GM19023 (cell line): ENCODE results near the gene AGTR1.

Experiments
- ATAC-seq: cut with Tn5 transposase; IDR thresholded peaks from one replicate; pipeline ENCODE4 v1.9.1; 2021; ENCODE audit warnings: mild to moderate bottlenecking, moderate library complexity; ENCODE audit not compliant: unreplicated experiment

AGTR1 gene

DNA sequence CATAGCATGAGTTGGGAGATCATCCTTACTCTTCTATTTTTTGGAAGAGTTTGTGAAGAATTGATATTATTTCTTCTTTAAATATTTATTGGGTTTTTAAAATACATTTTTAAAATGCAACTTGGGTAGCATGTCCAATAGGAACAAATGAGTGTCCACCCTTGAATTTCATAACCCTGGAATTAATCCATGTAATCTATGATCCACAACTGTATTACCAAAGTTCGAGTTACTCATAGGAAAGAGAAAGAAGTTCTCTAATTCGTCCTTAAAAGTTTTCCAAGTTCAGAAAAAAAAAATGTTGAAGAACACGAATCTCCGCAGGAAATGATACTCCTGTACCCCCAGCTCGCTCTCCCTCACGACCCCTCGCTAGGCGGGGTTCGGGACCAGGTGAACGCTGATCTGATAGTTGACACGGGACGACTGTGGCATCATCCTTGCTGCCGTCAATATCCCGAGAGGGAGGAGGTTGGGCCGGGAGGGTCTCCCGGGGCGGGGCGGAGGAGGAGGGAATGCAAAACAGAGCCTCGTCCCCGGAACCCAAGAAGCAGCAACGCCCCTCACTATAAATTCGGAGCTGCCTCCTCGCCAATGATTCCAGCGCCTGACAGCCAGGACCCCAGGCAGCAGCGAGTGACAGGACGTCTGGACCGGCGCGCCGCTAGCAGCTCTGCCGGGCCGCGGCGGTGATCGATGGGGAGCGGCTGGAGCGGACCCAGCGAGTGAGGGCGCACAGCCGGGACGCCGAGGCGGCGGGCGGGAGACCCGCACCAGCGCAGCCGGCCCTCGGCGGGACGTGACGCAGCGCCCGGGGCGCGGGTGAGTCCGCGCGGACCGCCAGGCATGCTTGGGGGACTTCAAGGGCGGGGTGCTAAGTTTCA lies at the start of gene AGTR1:
AGTR1 (plus strand) TSS at position 598 of the 884 bp plus-strand sequence. CDS start 43,133 bp downstream, outside the sequence.
- no peak for ATAC-seq

- no peak for ATAC-seq
These were observed 48.9 kb upstream of the AGTR1 start for GRCh38 chr3:148648685-148649352.

- no peak for ATAC-seq
These were observed 46.2 kb upstream of the AGTR1 start for GRCh38 chr3:148651549-148651948.

DNA sequence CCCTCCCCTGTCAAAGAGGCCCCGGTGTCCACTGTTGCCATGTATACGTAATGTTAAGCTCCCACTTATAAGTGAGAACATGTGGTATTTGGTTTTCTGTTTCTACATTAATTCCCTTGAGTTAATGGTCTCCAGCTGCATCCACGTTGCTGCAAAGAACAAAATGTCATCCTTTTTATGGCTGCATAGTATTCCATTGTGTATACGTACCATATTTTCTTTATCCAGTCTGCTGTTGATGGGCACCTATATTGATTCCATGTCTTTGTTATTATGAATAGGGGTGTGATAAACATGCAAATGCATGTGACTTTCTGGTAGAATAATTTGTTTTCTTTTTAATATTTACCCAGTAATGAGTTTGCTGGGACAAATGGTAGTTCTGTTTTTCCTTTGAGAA lies 43.3 kb upstream of the AGTR1 start:
- no peak for ATAC-seq

DNA sequence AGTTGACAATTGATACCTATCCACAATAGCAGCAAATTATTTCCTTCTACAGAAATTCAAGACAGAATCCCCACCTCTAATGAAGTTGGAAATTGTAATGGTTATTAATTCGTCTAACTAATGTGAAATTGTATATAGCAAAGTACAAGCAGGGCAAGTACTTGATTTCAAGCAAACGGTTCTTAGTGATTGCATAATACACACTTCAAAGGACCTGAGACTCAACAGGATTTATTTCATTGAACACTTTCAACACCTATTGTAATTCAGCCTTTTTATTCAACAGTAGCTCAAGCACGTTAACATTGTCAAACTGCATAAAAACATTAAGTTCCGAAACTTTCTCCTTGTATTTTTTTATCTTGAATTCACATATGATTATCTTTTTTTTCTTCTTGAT lies 40.2 kb upstream of the AGTR1 start:
- ATAC-seq = no peak

DNA sequence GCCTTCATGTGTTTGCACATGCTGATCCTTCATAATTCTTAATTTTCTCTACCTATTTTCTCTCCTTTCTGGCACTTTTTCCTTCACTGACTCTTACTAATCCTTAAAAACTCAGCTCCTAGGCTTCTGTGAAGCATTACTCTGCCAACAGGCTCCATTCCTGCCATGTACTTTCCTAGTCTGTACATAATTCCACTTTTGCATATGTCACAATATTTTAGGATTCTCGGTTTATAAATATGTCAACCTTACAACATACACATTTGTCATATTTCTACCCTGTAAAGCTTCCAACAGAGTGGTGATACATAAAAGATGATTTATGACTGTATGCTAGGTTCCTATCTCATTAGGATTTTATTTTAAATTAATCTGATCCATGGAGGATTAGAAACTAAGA lies 38.2 kb upstream of the AGTR1 start:
- no peak for ATAC-seq

DNA sequence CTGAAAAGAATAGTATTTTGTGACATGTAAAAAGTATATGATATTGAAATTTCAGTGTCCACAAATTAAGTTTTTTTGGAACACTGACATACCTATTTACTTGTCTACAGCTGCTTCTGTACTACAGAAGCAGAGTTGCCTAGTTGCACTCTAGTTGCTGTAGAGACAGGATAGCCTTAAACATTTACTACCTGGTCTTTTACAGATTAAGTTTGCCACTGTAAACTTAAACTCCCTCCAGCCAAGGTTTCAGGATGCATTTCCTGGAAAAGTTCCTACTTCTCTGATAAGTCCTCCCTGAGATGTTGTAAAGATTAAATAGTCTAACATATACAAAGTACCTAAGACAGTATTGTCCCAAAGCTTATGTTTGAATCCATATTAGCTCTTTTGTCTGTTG lies 17.4 kb upstream of the AGTR1 start:
- no peak for ATAC-seq

- no peak for ATAC-seq
These were observed 16.6 kb upstream of the AGTR1 start for GRCh38 chr3:148681080-148681479.

DNA sequence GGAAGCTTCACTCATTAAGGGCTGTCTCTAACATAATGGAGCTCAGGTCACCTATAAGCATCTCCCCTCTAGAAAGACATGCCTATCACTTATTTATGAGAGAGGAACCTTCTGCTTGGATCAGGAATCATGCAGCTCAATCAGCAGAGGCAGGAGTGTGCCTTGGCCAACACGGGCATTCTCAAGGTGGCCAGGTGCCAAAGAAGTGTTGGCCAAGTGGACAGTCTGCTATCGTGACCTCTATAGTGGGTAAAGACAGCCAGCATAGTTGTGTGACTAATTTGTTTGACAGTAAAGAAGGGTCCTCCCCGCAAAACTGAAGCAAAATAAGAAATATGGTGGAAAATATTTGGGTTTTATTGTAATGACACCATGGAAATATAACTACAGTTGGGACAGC lies 14.7 kb upstream of the AGTR1 start:
- no peak for ATAC-seq

DNA sequence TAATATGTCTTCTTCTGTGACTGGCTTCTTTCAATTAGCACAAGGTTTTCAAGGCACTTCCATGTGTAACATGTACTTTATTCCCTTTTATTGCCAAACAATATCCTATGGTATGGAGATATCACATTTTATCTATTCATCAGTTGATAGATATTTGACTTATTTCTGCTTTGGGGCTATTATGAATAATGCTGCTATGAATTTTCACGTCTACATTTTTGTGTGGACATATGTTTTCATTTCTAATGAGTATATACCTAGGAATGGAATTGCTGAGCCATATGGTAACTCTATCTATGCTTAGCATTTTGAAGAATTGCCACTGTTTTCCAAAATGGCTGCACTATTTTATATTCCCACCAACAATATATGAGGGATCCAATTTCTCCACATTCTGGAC lies 3.6 kb upstream of the AGTR1 start:
- no peak for ATAC-seq

DNA sequence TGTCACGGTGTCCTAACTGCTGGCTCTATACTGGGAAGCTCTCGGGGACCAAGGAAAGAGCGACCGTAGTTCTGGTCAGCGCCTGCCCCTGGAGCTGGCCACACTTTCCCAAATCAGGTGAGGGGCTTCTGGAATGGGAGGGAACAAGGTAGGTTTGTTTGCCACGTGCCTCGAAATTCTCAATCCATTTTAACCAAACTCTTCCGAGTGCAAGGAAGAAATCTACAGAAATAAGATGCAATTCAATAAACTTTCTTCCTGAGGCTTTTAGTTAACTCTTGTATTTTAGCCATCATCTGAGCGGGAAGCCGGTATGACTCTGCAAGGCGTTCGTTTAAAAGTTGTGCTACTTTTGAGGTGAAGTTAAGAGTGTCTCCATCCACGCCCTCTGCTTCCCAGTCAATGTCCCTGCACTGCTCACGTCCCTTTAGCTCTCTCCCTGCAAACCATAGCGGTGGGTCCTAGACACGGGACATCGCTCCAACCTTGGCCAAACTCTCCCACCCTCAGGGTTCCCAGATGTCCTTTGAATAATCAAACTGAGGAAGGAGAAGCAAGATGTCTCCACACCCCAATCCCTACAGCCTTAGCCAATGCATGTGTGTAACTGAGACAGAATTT lies 597 bp downstream of the AGTR1 start:
- ATAC-seq = no peak

DNA sequence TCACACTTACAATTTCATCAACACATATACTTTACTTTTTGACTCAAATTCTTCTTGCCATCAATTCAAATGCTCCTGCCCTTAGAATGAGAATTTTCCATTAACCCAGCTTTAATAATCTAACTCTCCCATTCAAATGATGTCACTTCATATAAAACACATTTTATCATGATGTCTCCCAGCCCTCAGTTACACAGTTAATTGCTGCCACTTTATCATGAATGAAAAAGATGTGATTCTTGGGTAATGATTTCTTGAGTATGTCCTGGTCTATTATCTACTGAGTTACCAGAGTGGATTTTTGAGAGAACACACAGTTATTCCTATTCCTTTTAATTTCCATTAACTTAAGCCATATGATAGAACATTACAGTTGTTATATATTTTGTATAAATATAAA lies 7.6 kb downstream of the AGTR1 start:
- no peak for ATAC-seq

- no peak for ATAC-seq
These were observed 10.1 kb downstream of the AGTR1 start for GRCh38 chr3:148707601-148708380.

DNA sequence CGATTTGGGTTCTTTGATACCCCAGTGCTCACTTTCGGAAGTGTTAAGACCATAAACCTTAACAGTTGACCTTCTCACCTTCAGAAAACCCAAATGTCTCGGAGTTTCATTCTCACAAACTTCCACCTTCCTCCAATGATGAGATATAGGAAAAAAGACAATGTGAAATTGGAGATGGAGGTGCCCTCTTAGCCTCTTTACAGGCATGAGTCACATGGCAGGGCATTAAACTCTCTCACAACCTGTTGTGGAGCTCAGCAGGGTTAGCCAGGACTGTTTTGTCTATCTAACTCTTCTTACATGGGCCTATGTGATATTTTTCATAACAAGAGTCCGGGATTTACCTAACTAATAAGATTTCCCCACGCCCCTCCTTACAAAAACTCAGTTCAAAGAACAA lies 10.7 kb downstream of the AGTR1 start:
- ATAC-seq = no peak

DNA sequence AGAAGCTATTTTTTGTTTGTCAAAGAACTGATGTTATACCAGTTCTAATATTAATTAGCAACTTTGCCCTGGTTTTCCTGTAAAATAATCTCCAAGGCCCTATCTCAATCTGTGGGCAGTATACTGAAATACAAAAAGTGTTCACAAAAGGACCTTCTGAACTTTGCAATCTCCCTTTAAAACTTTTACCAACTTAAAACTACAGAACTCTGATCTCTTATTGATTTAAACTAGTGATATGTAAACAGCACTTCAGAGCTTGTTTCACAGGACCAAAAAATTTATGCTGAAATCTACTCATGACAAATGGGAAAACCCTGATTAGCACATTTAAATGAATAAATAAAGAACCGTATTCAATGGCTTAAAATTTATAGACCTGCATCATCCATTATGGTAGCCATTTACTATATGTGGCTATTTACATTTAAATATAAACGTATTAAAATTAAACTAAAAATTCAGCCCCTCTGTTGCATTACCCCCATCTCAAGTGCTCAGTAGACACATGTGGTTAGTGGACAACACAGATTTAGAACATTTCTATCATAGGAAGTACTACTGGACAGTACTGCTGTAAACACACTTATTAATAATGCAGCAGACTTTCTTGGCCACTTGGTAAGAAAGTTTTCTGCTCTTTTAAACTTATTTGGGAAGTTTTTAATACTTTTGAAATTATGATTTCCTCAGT lies 12.0 kb downstream of the AGTR1 start:
- no peak for ATAC-seq

DNA sequence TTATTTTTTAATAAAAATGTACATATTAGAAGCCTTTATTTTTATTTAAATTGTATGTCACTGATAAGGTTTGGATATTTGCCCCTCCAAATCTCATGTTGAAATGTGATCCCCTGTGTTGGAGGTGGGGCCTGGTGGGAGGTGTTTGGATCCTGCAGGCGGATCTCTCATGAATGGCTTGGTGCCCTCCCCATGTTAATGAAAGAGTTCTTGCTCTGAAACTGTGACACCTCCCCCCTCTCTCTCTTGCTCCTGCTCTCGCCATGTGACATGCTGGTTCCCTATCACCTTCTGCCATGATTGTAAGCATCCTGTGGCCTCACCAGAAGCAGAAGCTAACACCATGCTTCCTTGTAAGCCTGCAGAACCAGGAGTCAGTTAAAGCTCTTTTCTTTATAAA lies 13.0 kb downstream of the AGTR1 start:
- no peak for ATAC-seq

DNA sequence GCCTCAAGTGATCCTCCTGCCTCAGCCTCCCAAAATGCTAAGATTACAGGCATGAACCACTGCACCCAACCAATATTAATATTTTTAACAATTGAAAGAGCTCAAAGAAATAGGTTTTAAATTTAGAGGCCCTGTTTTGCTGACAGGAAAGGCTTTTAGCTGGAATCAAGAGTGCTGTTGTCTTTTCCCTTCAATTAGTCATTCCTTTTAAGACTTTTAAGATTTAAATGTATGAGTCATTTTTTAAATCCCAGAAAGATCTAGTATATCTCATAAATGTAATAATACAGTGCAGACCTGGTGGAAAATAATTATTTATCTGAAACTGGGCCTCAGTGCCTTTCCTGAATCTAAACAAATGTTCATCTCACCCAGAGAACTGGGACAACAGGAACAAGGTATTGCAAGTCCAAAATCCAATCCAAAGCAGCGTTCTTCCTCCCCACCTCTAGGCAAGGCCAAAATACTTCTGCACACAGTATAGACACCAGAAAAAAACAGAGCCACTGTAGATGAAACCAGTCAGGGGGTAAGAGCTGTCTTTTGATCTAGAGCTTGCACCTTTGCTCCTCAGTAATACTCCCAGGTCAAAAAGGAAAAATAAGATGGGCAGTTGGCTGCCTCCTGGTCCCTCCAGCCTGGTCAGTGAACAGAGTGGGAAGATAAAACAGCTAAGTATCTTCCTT lies 14.4 kb downstream of the AGTR1 start:
- no peak for ATAC-seq

DNA sequence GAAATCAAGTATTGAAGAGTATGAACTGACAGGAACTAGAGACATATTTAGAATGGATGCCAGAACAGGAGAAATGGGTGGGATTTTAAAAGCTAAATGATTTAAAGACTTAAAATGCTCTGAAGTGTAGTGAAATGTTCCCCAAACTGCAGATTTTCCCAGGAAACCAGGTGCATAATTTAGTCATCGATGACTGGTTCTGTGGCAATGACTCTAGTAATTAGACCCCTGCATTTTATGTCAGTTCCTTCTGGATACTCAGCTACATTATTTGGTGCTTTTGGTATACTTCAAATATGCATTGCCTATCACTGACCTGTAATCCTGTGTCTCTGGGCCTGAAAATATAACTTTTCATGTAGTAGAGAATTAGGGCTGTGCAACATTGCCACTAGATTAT lies 16.8 kb downstream of the AGTR1 start:
- no peak for ATAC-seq

- no peak for ATAC-seq
These were observed 19.0 kb downstream of the AGTR1 start for GRCh38 chr3:148716657-148717056.
